Measurements from ENCODE around the gene SLC2A10. TPM values are rescaled to one million over a fixed set of nuclear protein-coding genes. Genes with fewer than 3 reads are reported as not detected.

Gene SLC2A10
- 10 to 100 TPM; 33.7 to 53.0 (median 51.1) TPM for total RNA-seq

DNA sequence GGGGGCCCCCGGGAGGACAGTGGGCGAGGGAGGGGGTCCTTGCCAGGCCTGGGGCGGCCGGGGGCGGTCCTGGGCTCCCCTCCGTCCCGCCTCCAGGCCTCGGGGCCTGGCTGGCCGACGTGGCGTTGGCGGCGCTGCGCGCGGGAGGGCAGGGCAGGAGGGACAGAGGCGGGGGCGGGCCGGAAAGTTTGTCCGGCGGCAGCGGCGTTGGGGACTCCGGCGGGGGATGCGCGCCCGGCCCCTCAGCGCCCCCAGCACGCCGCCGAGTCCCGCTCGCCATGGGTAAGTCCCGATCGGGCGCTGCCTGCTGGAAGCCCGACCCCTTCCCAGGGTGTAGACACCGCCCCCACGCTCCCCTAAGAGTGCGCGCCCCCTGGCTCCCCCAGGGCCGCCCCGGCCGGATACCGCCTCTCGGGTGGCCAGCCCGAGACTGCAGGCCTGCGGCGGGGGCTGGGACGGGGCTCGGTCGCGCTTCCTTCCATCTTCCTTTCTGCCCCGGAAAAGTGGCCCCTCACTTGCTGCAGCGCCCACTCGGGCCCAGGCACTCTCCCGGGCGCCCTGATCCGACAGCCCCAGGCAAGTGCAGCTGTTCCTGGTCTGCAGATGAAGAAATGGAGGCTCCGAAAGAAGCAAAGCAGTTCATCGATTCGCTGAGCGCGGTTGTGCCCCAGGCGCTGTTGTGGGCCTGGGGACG is at the start of gene SLC2A10:
Gene SLC2A10, plus strand, starts transcription at position 191 of the 694 bp plus-strand sequence. Its CDS starts 88 bp downstream, at position 279.
- Histone ChIP-seq H3K27me3 (no peaks in the 10 kb centered on the region), H3K36me3 (no peaks in the 10 kb centered on the region), H3K4me1 (peaks cover 37 to 54% of the 10 kb centered on the region in 2 donors), H3K4me3 (replicated peaks in 1 of 3) (peak within 1 kb of the TSS; percentile 24 to 84 (median 78)), H3K27ac (peak within 1 kb of the TSS; percentile 90 to 97 (median 92)), H3K9me3 (no peaks in the 10 kb centered on the region)
- peak in 1 of 2 donors; percentile 79 for TF ChIP-seq POLR2A (IDR thresholded peaks at IDR 0.05)
- peak in 1 of 6 experiments; percentile 9 for TF ChIP-seq CTCF (IDR thresholded peaks at IDR 0.05)
- intact Hi-C loops (cut with DNase I): no loop called here
- DNase-seq: peak; percentile 77 to 82
- WGBS, 2 donors: 0 to 2% methylated on average over 7 to 19 of the region's 67 CpGs

- intact Hi-C loops (cut with DNase I): no loop called here
- Histone ChIP-seq H3K27me3 (no peaks in the 10 kb centered on the region), H3K36me3 (no peaks in the 10 kb centered on the region), H3K9me3 (no peaks in the 10 kb centered on the region), H3K27ac (no peak overlapping the region), H3K4me1 (no peaks in the 10 kb centered on the region), H3K4me3 (replicated peaks in 1 of 3) (no peak overlapping the region)
- no peak for DNase-seq
- TF ChIP-seq POLR2A (IDR thresholded peaks at IDR 0.05) (no peak), CTCF (IDR thresholded peaks at IDR 0.05) (no peak)
- 93 to 94% methylated on average over 4 of the region's 4 CpGs for WGBS, 2 donors
Observed at GRCh38 chr20:46660487-46660886, 49.0 kb upstream of the SLC2A10 start.

GRCh38 chr20:46661659-46662058 is 47.8 kb upstream of the SLC2A10 start:
- TF ChIP-seq POLR2A (IDR thresholded peaks at IDR 0.05): no peak
- TF ChIP-seq CTCF (IDR thresholded peaks at IDR 0.05): no peak
- intact Hi-C loops (cut with DNase I): no loop called here
- Histone ChIP-seq H3K36me3 (no peaks in the 10 kb centered on the region), H3K9me3 (no peaks in the 10 kb centered on the region), H3K27me3 (no peaks in the 10 kb centered on the region), H3K4me1 (no peaks in the 10 kb centered on the region), H3K27ac (no peak overlapping the region), H3K4me3 (replicated peaks in 1 of 3) (no peak overlapping the region)
- 98 to 100% methylated on average over 1 of the region's 1 CpG for WGBS, 2 donors
- DNase-seq: no peak

DNA sequence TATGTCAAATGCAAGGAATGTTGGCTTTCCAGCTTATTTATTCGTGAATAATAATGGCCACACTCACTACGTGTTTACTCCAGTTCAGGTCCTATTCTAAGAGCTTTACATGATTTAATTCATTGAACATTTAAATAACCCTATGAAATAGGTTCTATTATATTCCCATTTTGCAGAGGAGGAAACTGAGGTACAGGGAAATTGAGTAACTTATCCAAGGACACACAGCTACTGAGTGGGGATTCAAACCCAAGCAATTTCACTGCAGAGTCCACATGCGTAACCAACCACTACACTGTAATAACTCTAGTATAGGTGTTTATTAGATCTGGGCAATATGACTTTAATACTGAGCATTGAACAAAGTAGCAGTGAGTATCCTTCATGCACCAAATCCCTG is 45.9 kb upstream of the SLC2A10 start:
- Histone ChIP-seq H3K36me3 (no peaks in the 10 kb centered on the region), H3K27ac (no peak overlapping the region), H3K9me3 (no peaks in the 10 kb centered on the region), H3K27me3 (no peaks in the 10 kb centered on the region), H3K4me3 (replicated peaks in 1 of 3) (no peak overlapping the region), H3K4me1 (no peaks in the 10 kb centered on the region)
- TF ChIP-seq CTCF (IDR thresholded peaks at IDR 0.05): no peak
- no peak for TF ChIP-seq POLR2A (IDR thresholded peaks at IDR 0.05)
- DNase-seq: no peak
- intact Hi-C loops (cut with DNase I): no loop called here
- WGBS, 2 donors: 97 to 98% methylated on average over 3 of the region's 3 CpGs

GRCh38 chr20:46665602-46666001 is 43.8 kb upstream of the SLC2A10 start:
- no peak for DNase-seq
- Histone ChIP-seq H3K27ac (no peak overlapping the region), H3K36me3 (no peaks in the 10 kb centered on the region), H3K27me3 (no peaks in the 10 kb centered on the region), H3K4me3 (replicated peaks in 1 of 3) (no peak overlapping the region), H3K9me3 (no peaks in the 10 kb centered on the region), H3K4me1 (no peaks in the 10 kb centered on the region)
- 90 to 95% methylated on average over 3 of the region's 3 CpGs for WGBS, 2 donors
- TF ChIP-seq CTCF (IDR thresholded peaks at IDR 0.05) (no peak), POLR2A (IDR thresholded peaks at IDR 0.05) (no peak)
- intact Hi-C loops (cut with DNase I): no loop called here
